Central memory CD8-positive, alpha-beta T cell (primary cell): ENCODE data around the gene ROPN1B.
"Not testable (repeated sequence)": the region's sequence is repeated elsewhere in the genome, so short reads cannot be mapped to it uniquely, and the experiment has no call there.

ENCODE experiments used
- ATAC-seq: fragments of 150-1000 bp; cut with Tn5 transposase; replicated peaks from 2 replicates; pipeline ENCODE4 v1.10.0; 2022; ENCODE audit warnings: mild to moderate bottlenecking, moderate FRiP score, moderate number of reproducible peaks; ENCODE audit not compliant: poor library complexity, severe bottlenecking; ENCODE audit errors: extremely low read depth
- DNase-seq, 2 donors: peaks; one replicate each; pipeline ENCODE4 v3.0.0; 2021; ENCODE audit warnings: low spot score in 2 of 2
- H3K27ac Mint-ChIP-seq: one replicate; pipeline ENCODE4 v1.8.0; 2022; ENCODE audit warnings: low read depth, mild to moderate bottlenecking, moderate library complexity, mixed read lengths
- H3K27me3 Mint-ChIP-seq: one replicate; pipeline ENCODE4 v1.8.0; 2022; ENCODE audit warnings: mixed read lengths
- H3K36me3 Mint-ChIP-seq: one replicate; pipeline ENCODE4 v1.8.0; 2022; ENCODE audit warnings: mild to moderate bottlenecking, moderate library complexity, mixed read lengths; ENCODE audit not compliant: insufficient read depth
- H3K4me1 Mint-ChIP-seq: one replicate; pipeline ENCODE4 v1.8.0; 2022; ENCODE audit warnings: mixed read lengths
- H3K4me3 Mint-ChIP-seq: one replicate; pipeline ENCODE4 v1.8.0; 2022; ENCODE audit warnings: mild to moderate bottlenecking, moderate library complexity, mixed read lengths
- H3K9me3 Mint-ChIP-seq: one replicate; pipeline ENCODE4 v1.8.0; 2022; ENCODE audit warnings: mixed read lengths

The ROPN1B gene

DNA sequence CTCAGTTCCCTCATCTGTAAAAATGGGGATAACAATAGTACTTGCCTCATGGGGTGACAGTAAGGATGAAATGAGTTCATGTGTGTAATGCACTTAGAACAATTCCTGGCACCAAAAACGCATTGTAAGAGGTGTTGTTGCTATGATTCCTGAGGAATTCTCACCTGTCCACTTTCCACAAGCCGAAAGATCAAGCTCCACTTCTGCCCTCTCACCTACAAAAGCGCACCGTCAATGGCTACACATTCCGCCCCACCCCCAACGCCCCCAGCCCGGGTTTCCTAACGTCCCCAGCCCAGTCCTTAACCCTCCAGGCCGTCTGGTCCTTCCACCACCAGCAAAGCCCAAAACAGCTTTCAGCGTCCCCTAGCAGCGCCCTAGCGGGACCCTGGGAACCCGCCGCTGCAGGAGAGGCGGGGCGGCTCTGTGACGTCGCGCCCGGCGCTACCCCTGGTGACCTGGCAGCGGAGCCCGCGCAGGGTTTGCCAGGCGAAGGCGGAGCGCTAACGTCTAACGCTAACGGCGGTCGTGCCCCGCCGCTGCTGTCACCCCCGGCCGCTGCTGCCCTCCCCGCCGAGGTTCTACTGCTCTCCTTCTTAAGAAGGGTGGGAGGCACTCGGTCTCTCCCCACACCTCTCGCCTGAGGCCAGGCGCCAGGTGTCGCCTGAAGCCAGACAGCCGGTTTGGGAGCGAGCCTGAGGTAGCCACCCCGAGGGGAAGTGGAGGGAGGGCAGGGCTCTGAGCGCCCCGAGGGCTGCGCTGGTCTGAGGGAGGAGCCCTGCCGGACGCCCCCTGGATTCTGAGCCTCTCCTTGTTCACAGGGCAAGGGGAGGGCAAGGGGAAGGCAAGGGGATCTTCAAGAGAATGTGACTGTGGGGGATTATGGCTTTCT is at the start of gene ROPN1B:
TSS of gene ROPN1B (plus strand) at position 478 of the 892 bp plus-strand sequence. CDS start 2,877 bp downstream, outside the sequence.
- H3K36me3 Mint-ChIP-seq, H3K27ac Mint-ChIP-seq, H3K4me1 Mint-ChIP-seq, DNase-seq, H3K9me3 Mint-ChIP-seq: not testable (repeated sequence)
- Mint-ChIP-seq H3K27me3 (peaks cover 17% of the 10 kb centered on the region), H3K4me3 (peak within 1 kb of the TSS; percentile 45)
- ATAC-seq, result peak; percentile 91

DNA sequence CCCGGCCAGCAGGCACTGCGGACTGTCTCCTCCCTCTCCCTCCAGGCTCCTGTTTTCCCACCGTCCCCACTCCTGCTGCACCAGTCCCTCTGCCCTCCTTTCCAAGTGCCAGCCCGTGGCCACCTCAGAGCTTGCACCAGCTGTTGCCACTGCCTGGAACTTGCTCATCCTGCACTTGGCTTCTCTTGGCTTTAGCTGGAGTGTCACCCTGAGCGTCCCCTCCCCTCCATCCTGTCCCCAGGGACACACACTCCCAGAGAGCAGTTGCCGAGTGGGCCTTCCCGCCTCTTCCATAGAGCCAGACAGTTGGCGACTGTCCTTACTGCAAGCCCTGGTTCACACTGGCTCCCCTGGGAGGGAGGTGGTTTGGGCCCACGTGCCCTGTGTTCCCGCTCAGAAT is 48.8 kb upstream of the ROPN1B start:
- not testable (repeated sequence) for DNase-seq, H3K27ac Mint-ChIP-seq, H3K4me3 Mint-ChIP-seq, H3K4me1 Mint-ChIP-seq, ATAC-seq, H3K27me3 Mint-ChIP-seq, H3K9me3 Mint-ChIP-seq
- H3K36me3 Mint-ChIP-seq, result peaks cover 11% of the 10 kb centered on the region

DNA sequence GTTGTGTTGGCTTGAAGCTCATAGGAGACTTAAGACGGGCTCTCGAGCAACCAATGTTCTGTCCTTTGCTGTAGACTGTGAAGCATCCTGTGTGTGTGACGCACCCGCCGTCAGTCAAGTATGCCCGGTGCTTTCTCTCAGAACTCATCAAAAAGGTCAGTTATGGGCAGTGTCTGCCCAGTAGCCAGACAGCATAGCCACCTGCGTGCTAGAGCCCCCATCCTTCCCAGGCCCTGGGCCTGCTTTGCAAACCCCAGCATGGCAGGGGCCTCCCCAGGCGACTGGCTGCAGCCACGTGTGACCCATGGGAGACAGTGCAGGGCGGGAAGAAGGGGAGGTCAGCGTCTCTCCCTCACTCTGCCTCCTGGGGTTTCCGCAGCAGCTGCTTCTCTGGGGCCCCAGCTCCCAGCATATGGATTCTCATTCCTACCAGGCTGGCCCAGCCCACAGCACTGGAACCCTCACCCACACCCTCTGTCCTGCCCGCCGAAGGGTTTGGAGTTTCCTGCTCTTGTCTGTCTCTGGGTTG is 48.2 kb upstream of the ROPN1B start:
- not testable (repeated sequence) for H3K36me3 Mint-ChIP-seq, H3K4me3 Mint-ChIP-seq, H3K4me1 Mint-ChIP-seq, ATAC-seq, H3K27ac Mint-ChIP-seq, H3K9me3 Mint-ChIP-seq, H3K27me3 Mint-ChIP-seq, DNase-seq

DNA sequence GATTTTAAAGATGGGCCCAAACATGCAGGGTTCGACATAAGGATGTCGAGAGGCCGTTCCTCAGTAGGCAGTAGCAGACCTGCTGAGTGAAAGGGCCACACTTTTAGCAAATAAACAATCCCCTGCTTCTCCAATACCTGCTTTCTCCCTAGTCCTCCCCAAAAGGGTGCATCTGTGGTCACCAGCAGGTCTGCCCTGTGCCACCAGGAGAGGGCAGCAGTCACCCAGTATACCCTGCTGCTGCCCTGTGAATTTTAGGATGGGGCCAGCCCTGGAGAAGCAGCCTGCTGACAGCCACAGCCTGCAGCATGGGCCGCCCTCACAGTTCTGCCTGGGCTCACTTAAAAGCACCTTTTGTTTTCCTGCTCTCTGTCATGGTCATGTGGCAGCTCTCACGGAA is 47.3 kb upstream of the ROPN1B start:
- H3K9me3 Mint-ChIP-seq, ATAC-seq, H3K36me3 Mint-ChIP-seq, H3K4me1 Mint-ChIP-seq, H3K27me3 Mint-ChIP-seq, H3K27ac Mint-ChIP-seq, H3K4me3 Mint-ChIP-seq: not testable (repeated sequence)
- DNase-seq, result peak in 1 of 2 donors; percentile 23

DNA sequence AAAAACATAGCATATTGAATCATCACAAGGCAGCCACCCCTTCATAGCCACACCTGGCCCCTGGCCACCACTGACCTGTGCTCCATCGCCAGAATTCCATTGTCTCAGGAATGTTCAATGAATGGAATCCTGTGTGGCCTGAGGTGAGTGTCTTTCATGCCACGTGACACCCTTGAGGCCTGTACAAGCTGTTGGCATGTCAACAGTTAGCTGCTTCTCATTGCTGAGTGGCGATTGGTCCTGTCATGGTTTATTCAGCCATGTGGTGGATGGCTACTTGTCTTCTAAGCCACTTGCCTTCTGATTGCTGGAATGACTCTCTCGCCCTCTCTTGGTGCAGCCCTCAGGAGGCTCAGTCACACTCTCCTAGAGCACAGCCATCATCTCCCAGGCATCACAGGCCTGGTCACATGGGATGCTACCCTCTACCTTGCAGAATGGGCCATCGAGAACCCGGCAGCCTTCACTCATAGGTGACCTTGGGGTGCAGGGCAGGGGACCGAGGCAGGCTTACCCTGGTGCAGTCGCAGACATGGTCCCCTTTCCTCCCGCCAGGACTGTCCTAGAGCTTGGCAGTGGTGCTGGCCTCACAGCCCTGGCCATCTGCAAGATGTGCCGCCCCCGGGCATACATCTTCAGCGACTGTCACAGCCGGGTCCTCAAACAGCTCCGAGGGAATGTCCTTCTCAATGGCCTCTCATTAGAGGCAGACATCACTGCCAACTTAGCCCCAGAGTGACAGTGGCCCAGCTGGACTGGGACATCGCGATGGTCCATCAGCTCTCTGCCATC is 45.5 kb upstream of the ROPN1B start:
- DNase-seq, H3K4me3 Mint-ChIP-seq, H3K36me3 Mint-ChIP-seq, ATAC-seq, H3K27ac Mint-ChIP-seq, H3K27me3 Mint-ChIP-seq, H3K4me1 Mint-ChIP-seq, H3K9me3 Mint-ChIP-seq: not testable (repeated sequence)

DNA sequence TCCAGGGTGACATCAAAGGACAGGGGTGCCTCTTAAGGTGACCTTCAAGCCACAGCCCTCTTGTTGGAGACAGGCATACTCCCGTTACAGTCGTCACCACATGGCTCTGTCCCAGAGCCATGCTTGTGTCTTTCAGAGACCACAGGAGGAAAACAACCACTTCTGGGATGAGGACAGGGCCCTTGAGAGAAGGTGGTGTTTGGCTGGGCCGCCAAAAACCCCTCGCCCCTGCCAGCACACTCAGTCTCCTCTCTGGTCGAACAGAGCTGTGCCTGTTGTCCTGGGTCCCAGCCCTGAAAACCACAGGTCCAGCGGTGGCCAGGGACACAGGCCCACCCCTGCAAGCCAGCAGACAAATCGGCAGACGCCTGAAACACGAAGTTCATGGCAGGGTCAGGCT is 44.7 kb upstream of the ROPN1B start:
- not testable (repeated sequence) for H3K4me1 Mint-ChIP-seq, H3K27me3 Mint-ChIP-seq, DNase-seq, H3K9me3 Mint-ChIP-seq, H3K4me3 Mint-ChIP-seq, ATAC-seq, H3K27ac Mint-ChIP-seq, H3K36me3 Mint-ChIP-seq

DNA sequence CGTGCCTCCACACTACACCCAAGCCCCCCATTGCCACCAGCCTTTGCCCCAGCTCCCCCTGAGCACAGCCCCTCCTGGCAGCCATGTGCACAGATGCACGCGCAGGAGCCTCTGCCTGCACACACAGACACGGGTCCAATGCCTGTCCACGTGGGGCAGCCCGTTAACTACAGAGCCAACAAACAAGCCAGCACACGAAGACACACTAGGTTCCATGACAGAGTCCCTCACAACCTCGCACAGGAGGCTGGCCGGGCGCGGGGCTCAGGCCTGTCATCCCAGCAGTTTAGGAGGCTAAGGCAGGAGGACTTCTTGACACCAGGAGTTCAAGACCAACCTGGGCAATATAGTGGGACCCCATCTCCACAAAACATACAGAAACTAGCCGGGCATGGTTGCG is 43.3 kb upstream of the ROPN1B start:
- peaks cover 12% of the 10 kb centered on the region for H3K4me1 Mint-ChIP-seq
- DNase-seq, H3K9me3 Mint-ChIP-seq, H3K4me3 Mint-ChIP-seq, H3K27me3 Mint-ChIP-seq, H3K36me3 Mint-ChIP-seq, ATAC-seq, H3K27ac Mint-ChIP-seq: not testable (repeated sequence)

DNA sequence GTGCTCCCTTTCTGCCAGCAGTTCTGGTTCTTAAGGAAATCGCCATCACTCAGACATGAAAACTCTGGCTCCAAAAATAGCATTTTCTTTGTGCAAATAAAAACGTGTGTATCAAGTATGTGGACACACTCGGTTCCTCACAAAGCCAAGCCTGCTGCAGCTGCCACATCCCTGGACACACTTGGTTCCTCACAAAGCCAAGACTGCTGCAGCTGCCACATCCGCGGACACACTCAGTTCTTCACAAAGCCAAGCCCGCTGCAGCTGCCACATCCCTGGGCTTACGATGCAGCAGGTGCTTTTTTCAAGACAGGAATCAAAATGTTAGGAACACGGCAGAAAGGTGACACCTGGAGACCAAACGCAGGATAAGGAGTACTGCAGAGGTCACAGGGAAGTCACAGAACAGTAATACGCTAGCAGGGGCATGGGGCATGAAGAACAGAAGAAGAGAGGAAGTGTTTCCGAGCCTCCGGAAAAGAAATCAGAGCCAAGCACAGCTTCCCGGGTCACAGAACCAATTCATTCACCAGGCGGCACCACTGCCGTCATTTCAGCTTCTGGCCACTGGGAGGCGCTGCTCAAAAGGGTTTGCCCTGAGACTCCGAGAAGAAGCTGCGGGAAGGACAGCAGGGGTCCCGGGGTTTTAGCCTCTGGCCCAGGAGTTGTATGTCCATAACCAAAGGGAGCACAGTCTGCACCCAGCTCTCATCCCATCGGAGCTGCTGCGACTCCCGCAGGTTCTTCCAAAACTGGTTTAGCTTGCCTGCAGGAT is 40.0 kb upstream of the ROPN1B start:
- H3K27me3 Mint-ChIP-seq, H3K4me3 Mint-ChIP-seq, H3K9me3 Mint-ChIP-seq, H3K36me3 Mint-ChIP-seq, H3K27ac Mint-ChIP-seq, ATAC-seq: not testable (repeated sequence)
- peaks cover 12% of the 10 kb centered on the region for H3K4me1 Mint-ChIP-seq
- peak; percentile 53 to 65 for DNase-seq

DNA sequence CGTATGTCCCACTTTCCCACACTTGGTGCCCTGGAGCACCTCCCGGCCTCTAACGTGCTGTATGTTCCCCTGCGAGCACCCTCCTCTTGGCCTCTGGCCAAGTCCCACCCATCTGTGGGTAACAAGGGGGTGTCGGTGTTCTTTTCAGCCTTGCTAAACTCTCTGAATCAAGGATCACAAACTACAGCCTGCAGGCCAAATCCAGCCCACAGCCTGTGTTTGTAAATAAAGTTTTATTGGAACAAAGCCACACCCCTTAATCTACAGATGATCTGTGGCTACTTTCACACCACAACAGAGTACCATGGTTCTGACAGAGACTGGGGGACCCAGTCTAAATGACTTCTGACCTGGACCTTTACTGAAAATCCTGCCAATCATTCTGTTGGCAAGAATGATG is 39.2 kb upstream of the ROPN1B start:
- H3K36me3 Mint-ChIP-seq, H3K9me3 Mint-ChIP-seq, H3K27ac Mint-ChIP-seq, DNase-seq, H3K4me3 Mint-ChIP-seq, ATAC-seq, H3K27me3 Mint-ChIP-seq: not testable (repeated sequence)
- peaks cover 12% of the 10 kb centered on the region for H3K4me1 Mint-ChIP-seq

DNA sequence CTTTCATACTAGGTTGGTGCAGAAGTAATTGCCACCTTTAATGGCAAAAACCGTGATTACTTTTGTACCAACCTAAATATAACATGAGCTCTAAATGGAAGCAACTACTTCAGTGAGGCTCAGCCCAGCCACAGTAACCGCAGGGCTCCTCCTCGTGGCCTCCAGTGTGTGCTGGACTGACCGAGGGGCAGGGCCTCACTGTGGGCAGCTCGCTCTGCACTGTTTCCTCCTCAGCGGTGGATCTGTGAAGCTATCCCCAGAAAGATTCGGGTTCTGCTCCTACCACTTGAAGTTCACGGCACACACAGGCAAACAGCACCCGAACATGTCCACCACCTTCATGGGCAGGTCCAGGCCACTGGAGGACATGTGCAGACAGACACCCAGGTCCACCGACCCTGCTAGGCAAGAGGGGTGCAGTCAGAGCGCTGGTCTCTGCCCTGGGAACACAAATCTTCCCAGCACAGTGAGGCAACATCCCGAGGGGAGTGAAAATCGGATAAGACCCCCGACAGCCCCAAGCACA is 37.6 kb upstream of the ROPN1B start:
- H3K36me3 Mint-ChIP-seq, DNase-seq, H3K4me3 Mint-ChIP-seq, ATAC-seq, H3K9me3 Mint-ChIP-seq, H3K27ac Mint-ChIP-seq: not testable (repeated sequence)
- Mint-ChIP-seq H3K4me1 (peaks cover 12% of the 10 kb centered on the region), H3K27me3 (peaks cover 20% of the 10 kb centered on the region)

DNA sequence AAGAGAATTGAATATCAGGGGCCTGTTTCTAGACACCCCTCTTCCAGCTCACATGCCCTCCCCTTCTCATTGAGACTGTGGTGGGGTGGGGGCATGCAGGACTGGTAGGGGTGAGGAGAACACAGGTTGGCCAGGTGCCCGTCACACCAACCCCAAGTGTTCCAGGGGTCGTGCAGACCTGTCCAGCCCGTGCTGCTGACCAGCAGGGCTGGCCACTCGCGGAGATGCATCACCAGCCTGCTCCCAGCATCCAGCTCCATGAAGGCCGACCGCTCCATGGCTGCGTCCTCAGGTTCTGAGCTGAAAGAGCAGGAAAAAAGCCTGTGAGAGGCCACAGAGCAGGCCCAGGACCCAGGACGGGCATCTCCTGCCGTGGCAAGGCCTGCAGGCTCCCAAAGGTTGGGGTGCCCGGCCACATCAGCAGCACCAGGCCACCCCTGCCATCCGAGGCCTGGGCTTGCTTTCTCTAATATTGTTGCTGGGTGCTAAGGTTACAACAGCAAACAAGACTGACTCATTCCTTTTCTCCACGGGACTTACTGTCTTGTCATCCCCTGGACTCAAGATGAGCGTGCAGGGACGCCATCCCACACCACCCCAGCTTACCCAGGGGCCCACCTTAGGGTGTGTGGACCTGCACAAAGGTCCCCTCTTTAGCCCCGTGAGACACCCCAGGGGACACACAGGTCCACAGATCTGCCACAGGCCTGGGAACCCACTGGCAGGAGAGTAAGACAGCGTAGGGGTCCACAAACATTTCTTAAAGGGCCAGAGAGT is 35.4 kb upstream of the ROPN1B start:
- not testable (repeated sequence) for H3K36me3 Mint-ChIP-seq, ATAC-seq, DNase-seq, H3K4me3 Mint-ChIP-seq, H3K9me3 Mint-ChIP-seq, H3K27ac Mint-ChIP-seq
- peaks cover 12% of the 10 kb centered on the region for H3K4me1 Mint-ChIP-seq
- H3K27me3 Mint-ChIP-seq, result peaks cover 25% of the 10 kb centered on the region
